ENCODE measurements around the gene SRC.

The SRC gene

GRCh38 chr20:37406010-37406998 is 60.4 kb downstream of the SRC start:
- Mint-ChIP-seq H3K27me3 (peaks cover 24% of the 10 kb centered on the region), H3K36me3 (peaks cover 26% of the 10 kb centered on the region), H3K4me1 (peaks cover 30% of the 10 kb centered on the region), H3K27ac (no peak overlapping the region), H3K9me3 (no peaks in the 10 kb centered on the region), H3K4me3 (peak overlapping the region; percentile 65)
- peak; percentile 51 for ATAC-seq

DNA sequence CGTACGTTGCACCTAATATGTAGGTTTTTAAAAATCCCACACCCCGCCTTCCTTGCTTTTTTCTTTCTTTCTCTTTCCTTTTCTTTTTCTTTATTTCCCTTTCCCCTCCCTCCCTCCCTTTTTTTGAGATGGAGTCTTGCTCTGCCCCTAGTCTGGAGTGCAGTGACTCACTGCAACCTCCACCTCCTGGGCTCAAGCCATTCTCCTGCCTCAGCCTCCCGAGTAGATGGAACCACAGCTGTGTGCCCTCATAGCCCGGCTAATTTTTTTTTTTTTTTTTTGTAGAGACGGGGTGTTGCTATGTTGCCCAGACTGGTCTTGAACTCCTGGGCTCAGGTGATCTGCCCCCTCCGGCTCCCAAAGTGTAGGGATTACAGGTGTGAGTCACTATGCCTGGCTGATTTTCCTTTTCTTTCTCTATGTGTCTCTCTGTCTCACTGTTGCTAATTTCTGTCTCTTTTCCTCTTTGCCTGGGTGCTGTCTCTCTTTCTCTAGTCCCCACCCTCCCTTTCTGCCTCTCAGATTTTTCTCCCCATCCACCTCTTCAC is 61.2 kb downstream of the SRC start:
- no peak for ATAC-seq
- no peak overlapping the region for H3K27ac Mint-ChIP-seq
- H3K4me3 Mint-ChIP-seq = peak overlapping the region; percentile 65
- peaks cover 24% of the 10 kb centered on the region for H3K27me3 Mint-ChIP-seq
- H3K9me3 Mint-ChIP-seq = no peaks in the 10 kb centered on the region
- H3K36me3 Mint-ChIP-seq = peaks cover 19% of the 10 kb centered on the region
- peaks cover 30% of the 10 kb centered on the region for H3K4me1 Mint-ChIP-seq

GRCh38 chr20:37407573-37408002 is 61.6 kb downstream of the SRC start:
- Mint-ChIP-seq H3K27me3 (peaks cover 24% of the 10 kb centered on the region), H3K4me1 (peaks cover 30% of the 10 kb centered on the region), H3K9me3 (no peaks in the 10 kb centered on the region), H3K27ac (no peak overlapping the region), H3K4me3 (peak overlapping the region; percentile 23), H3K36me3 (peaks cover 14% of the 10 kb centered on the region)
- ATAC-seq = no peak

DNA sequence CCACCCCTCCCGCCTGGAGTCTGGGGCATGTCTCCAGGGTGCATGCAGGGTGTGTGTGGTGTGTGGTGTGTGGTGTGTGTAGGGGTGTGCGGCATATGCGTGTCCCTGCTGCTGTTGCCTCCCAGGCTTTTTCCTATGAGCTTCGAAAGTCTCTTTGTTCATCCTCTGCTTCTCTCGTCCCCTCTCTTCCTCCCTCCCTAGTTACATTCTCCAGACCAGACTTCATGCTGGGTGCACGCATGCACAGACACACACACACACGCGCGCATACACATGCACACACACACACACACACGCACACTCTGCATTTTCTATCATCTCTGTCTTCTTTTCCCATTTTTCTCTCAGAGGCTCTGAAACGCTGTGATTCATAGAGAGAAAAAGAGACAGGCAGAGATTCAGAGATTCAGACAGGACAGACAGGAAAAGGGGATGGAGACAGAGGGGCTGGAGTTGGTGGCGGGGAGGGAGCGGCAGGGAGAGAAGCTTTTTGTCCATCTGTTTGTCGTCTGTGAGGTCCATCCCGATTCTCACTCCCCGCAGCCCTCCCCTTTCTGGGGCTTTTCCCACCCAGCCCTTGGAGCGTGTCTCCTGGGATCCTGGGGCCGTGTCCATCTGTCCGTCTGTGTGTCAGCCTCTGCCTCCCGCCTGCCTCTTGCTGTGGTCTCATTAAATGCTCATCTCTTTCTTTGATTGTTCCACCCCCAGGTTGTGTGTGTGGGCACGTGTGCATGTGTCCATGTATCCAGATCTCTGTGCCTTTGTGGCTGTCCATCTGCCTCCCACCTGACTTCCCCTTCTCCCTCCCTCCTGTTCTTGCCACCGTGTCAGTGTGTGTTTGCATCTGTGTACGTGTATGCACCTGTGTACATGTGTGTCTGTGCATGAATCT is 62.6 kb downstream of the SRC start:
- Mint-ChIP-seq H3K27me3 (peaks cover 24% of the 10 kb centered on the region), H3K4me3 (no peak overlapping the region), H3K9me3 (no peaks in the 10 kb centered on the region), H3K27ac (no peak overlapping the region), H3K4me1 (peaks cover 30% of the 10 kb centered on the region), H3K36me3 (peaks cover 6% of the 10 kb centered on the region)
- ATAC-seq = no peak

DNA sequence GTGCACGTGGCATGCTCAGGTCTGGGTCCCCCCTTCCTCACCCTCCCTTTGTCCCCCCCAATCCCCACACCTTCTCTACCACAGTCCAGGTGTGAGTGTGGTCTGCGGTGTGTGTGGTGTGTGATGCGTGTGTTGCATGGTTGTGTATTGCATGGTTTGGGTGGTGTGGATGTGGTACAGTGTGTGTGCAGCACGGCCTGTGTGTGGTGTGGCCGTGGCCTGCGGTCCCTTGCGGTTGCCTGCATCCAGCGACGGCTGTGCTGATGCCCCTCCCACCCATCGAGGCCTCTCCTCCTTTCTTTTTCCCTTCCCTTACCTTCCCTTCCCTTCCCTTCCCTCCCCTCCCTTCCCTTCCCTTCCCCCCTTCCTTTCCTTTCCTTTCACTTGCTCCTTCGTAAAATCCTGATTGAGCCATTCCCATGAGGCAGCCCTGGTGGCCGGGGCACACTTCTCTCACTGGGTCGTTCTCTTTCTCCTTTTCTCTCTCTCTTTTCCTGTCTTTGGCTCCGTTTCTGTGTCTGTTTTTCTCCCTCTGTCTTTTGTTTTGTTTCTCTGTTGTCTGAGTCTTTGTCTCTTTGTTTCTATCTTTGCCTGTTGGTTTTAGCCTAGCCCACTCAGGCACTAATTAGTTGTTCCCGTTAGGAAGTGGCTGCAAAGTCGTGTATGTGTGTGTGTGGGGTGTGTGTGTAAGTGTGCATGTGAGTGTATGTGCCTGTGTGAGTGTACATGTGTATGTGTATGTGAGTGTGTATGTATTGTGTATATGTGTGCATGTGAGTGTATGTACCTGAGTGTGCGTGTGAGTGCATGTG is 65.7 kb downstream of the SRC start:
- Mint-ChIP-seq H3K4me1 (peaks cover 24% of the 10 kb centered on the region), H3K27ac (no peak overlapping the region), H3K9me3 (no peaks in the 10 kb centered on the region), H3K4me3 (no peak overlapping the region), H3K27me3 (peaks cover 24% of the 10 kb centered on the region), H3K36me3 (no peaks in the 10 kb centered on the region)
- no peak for ATAC-seq

GRCh38 chr20:37413023-37413334 is 67.0 kb downstream of the SRC start:
- Mint-ChIP-seq H3K27me3 (peaks cover 14% of the 10 kb centered on the region), H3K4me1 (peaks cover 16% of the 10 kb centered on the region), H3K4me3 (no peak overlapping the region), H3K9me3 (no peaks in the 10 kb centered on the region), H3K36me3 (no peaks in the 10 kb centered on the region), H3K27ac (no peak overlapping the region)
- ATAC-seq = no peak

DNA sequence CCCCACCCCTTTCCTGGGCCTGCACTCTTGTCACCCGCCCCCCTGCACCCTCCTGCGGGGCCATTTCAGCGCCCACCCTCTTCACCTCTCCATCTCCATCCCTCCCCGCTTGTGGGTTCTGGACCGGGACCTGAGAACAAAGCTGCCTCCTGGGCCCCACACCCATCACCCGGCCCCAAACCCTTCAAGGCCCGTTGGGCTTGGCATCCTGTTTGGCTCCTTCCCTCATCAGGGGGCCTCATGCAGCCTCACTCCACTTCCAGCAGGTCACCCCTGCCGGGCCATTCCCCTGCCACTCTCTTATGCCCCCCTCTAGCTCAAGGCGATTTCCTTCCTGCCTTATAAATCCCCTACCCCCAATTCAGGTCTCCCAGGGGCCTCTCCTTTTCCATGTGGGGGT is 67.4 kb downstream of the SRC start:
- Mint-ChIP-seq H3K4me1 (peaks cover 14% of the 10 kb centered on the region), H3K27me3 (peaks cover 12% of the 10 kb centered on the region), H3K27ac (no peak overlapping the region), H3K9me3 (no peaks in the 10 kb centered on the region), H3K36me3 (no peaks in the 10 kb centered on the region), H3K4me3 (peak overlapping the region; percentile 6)
- no peak for ATAC-seq

GRCh38 chr20:37414224-37415035 is 68.5 kb downstream of the SRC start:
- H3K4me3 Mint-ChIP-seq = no peak overlapping the region
- no peak for ATAC-seq
- no peak overlapping the region for H3K27ac Mint-ChIP-seq
- H3K9me3 Mint-ChIP-seq = no peaks in the 10 kb centered on the region
- H3K36me3 Mint-ChIP-seq = no peaks in the 10 kb centered on the region
- peaks cover 4% of the 10 kb centered on the region for H3K4me1 Mint-ChIP-seq
- peaks cover 2% of the 10 kb centered on the region for H3K27me3 Mint-ChIP-seq

DNA sequence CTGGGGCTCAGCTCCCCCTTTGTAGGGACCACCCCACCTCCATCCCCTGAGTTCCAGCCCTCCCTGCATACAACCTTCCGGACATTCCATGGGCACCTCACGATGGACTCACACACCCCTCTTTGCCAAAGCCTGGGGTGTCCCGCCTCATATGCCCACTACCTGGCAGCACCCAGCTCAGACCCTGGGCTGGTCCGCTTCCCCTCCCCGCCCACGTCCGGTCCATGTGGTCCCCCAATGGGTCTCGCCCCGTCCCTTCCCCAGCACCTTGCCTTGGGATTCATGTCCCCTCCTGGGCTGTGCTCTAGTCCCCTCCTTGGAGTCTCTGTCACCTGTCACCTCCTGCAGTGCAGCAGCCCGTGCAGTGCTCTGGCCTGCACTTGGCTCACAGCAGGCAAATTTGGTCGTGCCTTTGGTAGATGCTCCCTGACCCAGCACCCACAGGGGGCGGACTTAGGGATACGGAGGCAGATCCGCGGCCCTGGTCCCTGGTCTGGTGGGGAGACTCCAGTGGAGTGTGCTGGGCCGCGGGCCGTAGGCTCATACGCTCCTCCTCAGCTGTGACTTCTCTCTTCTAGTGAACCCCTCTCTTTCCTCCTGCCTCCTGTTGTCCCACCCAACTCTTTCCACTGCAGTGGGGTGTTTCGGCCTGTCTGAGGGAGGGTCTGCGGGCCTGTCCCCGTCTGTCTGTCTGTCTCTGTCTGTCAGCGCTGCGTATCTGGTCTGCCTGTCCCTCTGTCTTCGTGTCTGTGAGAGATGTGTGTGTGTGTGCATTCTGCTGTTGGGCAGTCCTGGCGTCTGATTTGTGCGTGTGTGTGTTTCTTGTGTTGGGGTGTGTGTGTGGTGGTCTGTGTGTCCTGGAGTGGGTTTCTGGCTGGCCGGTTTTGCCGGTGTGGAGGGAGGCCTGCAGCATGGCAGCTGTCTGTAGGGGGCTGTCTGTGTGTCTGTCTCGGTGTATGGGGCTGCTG is 69.5 kb downstream of the SRC start:
- Mint-ChIP-seq H3K27ac (no peak overlapping the region), H3K27me3 (peaks cover 5% of the 10 kb centered on the region), H3K4me1 (no peaks in the 10 kb centered on the region), H3K4me3 (no peak overlapping the region), H3K9me3 (no peaks in the 10 kb centered on the region), H3K36me3 (no peaks in the 10 kb centered on the region)
- ATAC-seq = no peak

GRCh38 chr20:37416100-37416847 is 70.3 kb downstream of the SRC start:
- Mint-ChIP-seq H3K4me1 (no peaks in the 10 kb centered on the region), H3K9me3 (no peaks in the 10 kb centered on the region), H3K36me3 (no peaks in the 10 kb centered on the region), H3K27me3 (peaks cover 14% of the 10 kb centered on the region), H3K4me3 (no peak overlapping the region), H3K27ac (no peak overlapping the region)
- ATAC-seq = no peak

DNA sequence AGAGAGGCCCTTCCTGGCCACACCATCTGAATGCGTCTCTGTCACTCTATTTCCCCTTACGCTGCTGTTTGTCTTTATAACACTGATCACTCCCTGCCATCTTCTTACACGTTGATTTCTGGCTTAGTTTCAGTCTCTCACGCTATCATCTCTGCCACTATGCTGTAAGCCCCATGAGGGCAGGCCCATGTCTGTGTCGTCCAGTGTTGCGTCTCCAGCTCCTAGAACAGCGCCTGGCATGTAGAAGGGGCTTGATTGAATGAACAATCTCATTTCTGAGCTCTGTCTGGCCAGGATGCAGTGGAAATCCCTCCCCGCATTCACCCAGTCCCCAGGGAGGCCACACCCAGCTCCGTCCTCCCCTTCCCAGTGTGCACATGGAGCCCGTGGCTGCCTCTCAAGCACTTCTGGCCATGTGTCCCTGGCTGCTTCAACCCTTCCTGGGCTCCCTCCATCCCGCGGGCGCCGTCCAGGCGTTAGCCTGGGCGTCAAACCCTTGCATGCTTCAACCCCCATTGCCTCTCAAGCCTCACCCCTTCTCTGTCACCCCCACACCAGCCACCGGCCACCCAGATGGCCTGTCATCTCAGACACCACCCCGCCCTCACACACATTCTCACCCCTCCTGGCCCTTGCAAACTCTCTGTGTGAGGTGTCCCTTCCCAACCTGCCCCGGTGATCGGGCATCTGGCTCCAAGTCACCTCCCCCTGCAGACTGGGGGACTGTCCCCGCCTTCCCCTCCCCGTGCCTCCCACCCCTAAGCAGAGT is 71.1 kb downstream of the SRC start:
- no peaks in the 10 kb centered on the region for H3K4me1 Mint-ChIP-seq
- ATAC-seq = no peak
- H3K27ac Mint-ChIP-seq = no peak overlapping the region
- H3K4me3 Mint-ChIP-seq = no peak overlapping the region
- no peaks in the 10 kb centered on the region for H3K36me3 Mint-ChIP-seq
- no peaks in the 10 kb centered on the region for H3K9me3 Mint-ChIP-seq
- peaks cover 21% of the 10 kb centered on the region for H3K27me3 Mint-ChIP-seq

All from stimulated activated memory B cell treated with anti-CD40 and anti-IgM and Interleukin-4, amounts not matched to agents 10 μg/mL and 1 μg/mL and 100 μg/mL, for 72 hours (primary cell).